Stimulated activated CD4-positive, alpha-beta T cell treated with anti-CD3 and anti-CD28 coated beads, Interleukin-4, amount 100 ng/mL, for 24 hours (primary cell): ENCODE measurements around the gene CCDC88A.
A peak's percentile ranks its signal among the peaks of the same experiment; 100 is the strongest.
"Not testable (repeated sequence)": the region's sequence is repeated elsewhere in the genome, so short reads cannot be mapped to it uniquely, and the experiment has no call there.

Experiments used
- DNase-seq: peaks from one replicate; pipeline ENCODE4 v3.0.0-alpha.2; 2020

Gene CCDC88A

GRCh38 chr2:55420871-55421270 lies 1.2 kb upstream of the CCDC88A start:
- DNase-seq: no peak

- DNase-seq: no peak
Observed at GRCh38 chr2:55420439-55420725, 726 bp upstream of the CCDC88A start.

GRCh38 chr2:55419233-55419678 lies 400 bp downstream of the CCDC88A start:
- DNase-seq: peak; percentile 22

- DNase-seq: no peak
Observed at GRCh38 chr2:55418512-55419232, 984 bp downstream of the CCDC88A start.

- DNase-seq: no peak
Observed at GRCh38 chr2:55418072-55418471, 1.6 kb downstream of the CCDC88A start.

- no peak for DNase-seq
Observed at GRCh38 chr2:55416786-55417568, 2.7 kb downstream of the CCDC88A start.

- no peak for DNase-seq
Observed at GRCh38 chr2:55415300-55415699, 4.4 kb downstream of the CCDC88A start.

- DNase-seq: no peak
Observed at GRCh38 chr2:55408918-55409868, 10.5 kb downstream of the CCDC88A start.

GRCh38 chr2:55408098-55408882 lies 11.4 kb downstream of the CCDC88A start:
- DNase-seq: no peak

GRCh38 chr2:55405116-55405515 lies 14.5 kb downstream of the CCDC88A start:
- no peak for DNase-seq

- no peak for DNase-seq
Observed at GRCh38 chr2:55403256-55403998, 16.2 kb downstream of the CCDC88A start.

- no peak for DNase-seq
Observed at GRCh38 chr2:55401124-55401523, 18.5 kb downstream of the CCDC88A start.

- DNase-seq: no peak
Observed at GRCh38 chr2:55400332-55400731, 19.3 kb downstream of the CCDC88A start.

GRCh38 chr2:55399815-55400214 lies 19.8 kb downstream of the CCDC88A start:
- DNase-seq: no peak

- DNase-seq: no peak
Observed at GRCh38 chr2:55395724-55396605, 23.7 kb downstream of the CCDC88A start.

- no peak for DNase-seq
Observed at GRCh38 chr2:55391615-55392242, 27.9 kb downstream of the CCDC88A start.

- DNase-seq: no peak
Observed at GRCh38 chr2:55391155-55391554, 28.5 kb downstream of the CCDC88A start.

GRCh38 chr2:55385516-55385915 lies 34.1 kb downstream of the CCDC88A start:
- DNase-seq: not testable (repeated sequence)

- no peak for DNase-seq
Observed at GRCh38 chr2:55384786-55385185, 34.9 kb downstream of the CCDC88A start.

GRCh38 chr2:55371376-55371775 lies 48.3 kb downstream of the CCDC88A start:
- DNase-seq: no peak
